DLD1 (cell line): ENCODE data around the gene PLK2.

Experiments
- in situ Hi-C: cut with HindIII; loops from 2 replicates; pipeline ENCODE4 v1.10.0; 2017; ENCODE audit warnings: low sequenced_read_pairs

The PLK2 gene

GRCh38 chr5:58481066-58481676, 21.3 kb upstream of the PLK2 start:
- in situ Hi-C loops = no loop called here

- in situ Hi-C loops = no loop called here
These were observed 18.0 kb upstream of the PLK2 start for GRCh38 chr5:58477760-58478376.

GRCh38 chr5:58475404-58475803, 15.5 kb upstream of the PLK2 start:
- in situ Hi-C loops = no loop called here

GRCh38 chr5:58469896-58470295, 10.0 kb upstream of the PLK2 start:
- in situ Hi-C loops = loop anchor here (25.0 kb wide), 2 partner anchors 683 to 1158 kb away; no protein-coding TSS in a partner anchor

GRCh38 chr5:58466939-58467338, 7.1 kb upstream of the PLK2 start:
- in situ Hi-C loops = loop anchor here (25.0 kb wide), 2 partner anchors 680 to 1155 kb away; no protein-coding TSS in a partner anchor

- in situ Hi-C loops = loop anchor here (25.0 kb wide), 2 partner anchors 675 to 1150 kb away; no protein-coding TSS in a partner anchor
These were observed 2.8 kb upstream of the PLK2 start for GRCh38 chr5:58462623-58463230.

- in situ Hi-C loops = loop anchor here (25.0 kb wide), 2 partner anchors 675 to 1150 kb away; no protein-coding TSS in a partner anchor
These were observed 2.3 kb upstream of the PLK2 start for GRCh38 chr5:58462154-58462553.

GRCh38 chr5:58460732-58461286, 923 bp upstream of the PLK2 start:
- in situ Hi-C loops = loop anchor here (25.0 kb wide), 2 partner anchors 674 to 1149 kb away; no protein-coding TSS in a partner anchor

GRCh38 chr5:58459146-58460001, 512 bp downstream of the PLK2 start:
- in situ Hi-C loops = loop anchor here (10.0 to 25.0 kb wide), 3 partner anchors 672 to 1147 kb away; no protein-coding TSS in a partner anchor

- in situ Hi-C loops = loop anchor here (10.0 to 25.0 kb wide), 3 partner anchors 671 to 1146 kb away; no protein-coding TSS in a partner anchor
These were observed 1.1 kb downstream of the PLK2 start for GRCh38 chr5:58458743-58459145.

GRCh38 chr5:58458141-58458742, 1.6 kb downstream of the PLK2 start:
- in situ Hi-C loops = loop anchor here (10.0 to 25.0 kb wide), 3 partner anchors 671 to 1146 kb away; no protein-coding TSS in a partner anchor

GRCh38 chr5:58457050-58457449, 2.8 kb downstream of the PLK2 start:
- in situ Hi-C loops = loop anchor here (10.0 to 25.0 kb wide), 3 partner anchors 670 to 1145 kb away; no protein-coding TSS in a partner anchor

- in situ Hi-C loops = loop anchor here (10.0 to 25.0 kb wide), 3 partner anchors 669 to 1144 kb away; no protein-coding TSS in a partner anchor
These were observed 3.4 kb downstream of the PLK2 start for GRCh38 chr5:58456486-58456885.

GRCh38 chr5:58456026-58456425, 3.9 kb downstream of the PLK2 start:
- in situ Hi-C loops = loop anchor here (10.0 to 25.0 kb wide), 3 partner anchors 669 to 1144 kb away; no protein-coding TSS in a partner anchor

- in situ Hi-C loops = loop anchor here (10.0 to 25.0 kb wide), 3 partner anchors 668 to 1143 kb away; no protein-coding TSS in a partner anchor
These were observed 4.4 kb downstream of the PLK2 start for GRCh38 chr5:58455480-58455879.

GRCh38 chr5:58455066-58455465, 4.8 kb downstream of the PLK2 start:
- in situ Hi-C loops = loop anchor here (10.0 to 25.0 kb wide), 3 partner anchors 668 to 1143 kb away; no protein-coding TSS in a partner anchor

- in situ Hi-C loops = loop anchor here (10.0 to 25.0 kb wide), 3 partner anchors 667 to 1142 kb away; no protein-coding TSS in a partner anchor
These were observed 5.9 kb downstream of the PLK2 start for GRCh38 chr5:58454025-58454424.

GRCh38 chr5:58453306-58453705, 6.6 kb downstream of the PLK2 start:
- in situ Hi-C loops = loop anchor here (10.0 to 25.0 kb wide), 3 partner anchors 666 to 1141 kb away; no protein-coding TSS in a partner anchor

- in situ Hi-C loops = loop anchor here (10.0 to 25.0 kb wide), 3 partner anchors 665 to 1140 kb away; no protein-coding TSS in a partner anchor
These were observed 7.2 kb downstream of the PLK2 start for GRCh38 chr5:58452566-58453258.
